Stimulated activated CD4-positive, alpha-beta T cell treated with anti-CD3 and anti-CD28 coated beads, Interleukin-2, amount 100 ng/mL, for 4 hours (primary cell): ENCODE results near the gene PLXNA1.

Source experiments
- DNase-seq: peaks from one replicate; pipeline ENCODE4 v3.0.0-alpha.2; 2020; ENCODE audit warnings: low read depth

The PLXNA1 gene

DNA sequence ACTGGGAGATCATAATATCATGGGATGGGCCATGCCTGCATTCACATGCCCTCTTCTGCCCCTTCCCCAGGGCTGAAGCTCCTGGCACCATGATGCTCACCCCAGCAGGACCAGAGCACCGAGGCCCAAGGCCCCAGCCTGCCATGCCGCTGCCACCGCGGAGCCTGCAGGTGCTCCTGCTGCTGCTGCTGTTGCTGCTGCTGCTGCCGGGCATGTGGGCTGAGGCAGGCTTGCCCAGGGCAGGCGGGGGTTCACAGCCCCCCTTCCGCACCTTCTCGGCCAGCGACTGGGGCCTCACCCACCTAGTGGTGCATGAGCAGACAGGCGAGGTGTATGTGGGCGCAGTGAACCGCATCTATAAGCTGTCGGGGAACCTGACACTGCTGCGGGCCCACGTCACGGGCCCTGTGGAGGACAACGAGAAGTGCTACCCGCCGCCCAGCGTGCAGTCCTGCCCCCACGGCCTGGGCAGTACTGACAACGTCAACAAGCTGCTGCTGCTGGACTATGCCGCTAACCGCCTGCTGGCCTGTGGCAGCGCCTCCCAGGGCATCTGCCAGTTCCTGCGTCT is 5.6 kb downstream of the PLXNA1 start:
- DNase-seq, result no peak

GRCh38 chr3:126989316-126990023 is 6.6 kb downstream of the PLXNA1 start:
- no peak for DNase-seq

- no peak for DNase-seq
These were observed 7.2 kb downstream of the PLXNA1 start for GRCh38 chr3:126990024-126990700.

DNA sequence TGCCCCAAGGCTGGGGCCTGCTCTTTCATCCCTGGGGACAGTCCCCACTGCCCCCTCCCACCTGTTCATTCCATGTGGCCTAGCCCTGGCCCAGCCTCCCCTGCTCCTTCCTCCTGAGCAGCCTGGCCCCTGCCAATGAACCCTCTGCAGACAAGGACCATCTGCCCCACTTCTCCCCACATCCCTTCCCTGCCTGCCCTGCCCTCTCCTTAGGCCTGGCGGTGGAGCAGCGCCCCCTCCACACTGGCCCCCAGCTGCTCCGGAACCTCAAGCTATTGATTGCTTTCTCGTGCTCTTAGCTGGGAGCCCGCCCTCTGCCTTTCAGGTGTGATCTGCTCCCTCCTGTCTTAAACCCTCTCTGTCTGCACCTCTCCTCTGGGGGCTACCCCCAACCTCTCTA is 8.0 kb downstream of the PLXNA1 start:
- no peak for DNase-seq

- DNase-seq, result no peak
These were observed 8.7 kb downstream of the PLXNA1 start for GRCh38 chr3:126991366-126992200.

DNA sequence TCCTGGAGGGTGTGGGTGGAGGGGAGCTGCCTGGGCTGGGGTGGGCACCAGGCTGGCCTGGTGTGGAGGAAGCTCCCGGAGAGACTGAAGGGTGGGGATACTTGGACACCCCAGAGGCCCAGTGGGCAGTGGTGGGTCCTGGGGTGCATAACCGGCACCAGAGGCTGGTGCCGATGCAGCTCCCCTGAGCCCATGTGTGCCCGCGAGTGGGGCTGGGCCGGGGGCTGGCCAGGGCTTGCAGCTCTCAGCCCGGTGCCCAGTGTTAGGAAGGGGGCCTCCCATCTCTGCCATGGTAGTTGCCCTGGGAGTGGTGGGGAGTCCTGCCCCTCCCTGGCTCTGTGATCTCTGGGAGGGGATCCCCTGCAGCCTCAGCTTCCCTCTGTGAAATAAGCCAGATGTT is 9.3 kb downstream of the PLXNA1 start:
- DNase-seq, result no peak

DNA sequence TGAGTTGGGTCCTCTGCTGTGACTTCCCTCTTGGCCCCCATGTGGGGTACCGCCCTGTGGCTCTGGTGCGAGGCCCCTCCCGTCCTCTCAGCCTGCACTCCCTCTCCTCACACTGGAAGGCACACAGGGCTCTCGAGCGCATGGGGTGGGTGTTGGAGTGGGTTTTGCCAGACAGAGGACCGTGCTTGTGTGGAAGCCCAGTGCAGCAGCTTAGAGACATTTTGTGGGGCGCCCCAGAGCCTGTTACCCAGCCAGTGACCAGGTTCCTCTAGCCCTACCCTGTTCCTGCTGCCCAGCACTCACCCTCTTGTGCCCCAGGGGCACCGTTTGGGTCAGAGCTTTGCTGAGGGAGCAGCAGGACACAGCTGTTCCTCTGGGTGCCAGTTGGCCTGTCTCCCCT is 9.9 kb downstream of the PLXNA1 start:
- DNase-seq, result no peak

DNA sequence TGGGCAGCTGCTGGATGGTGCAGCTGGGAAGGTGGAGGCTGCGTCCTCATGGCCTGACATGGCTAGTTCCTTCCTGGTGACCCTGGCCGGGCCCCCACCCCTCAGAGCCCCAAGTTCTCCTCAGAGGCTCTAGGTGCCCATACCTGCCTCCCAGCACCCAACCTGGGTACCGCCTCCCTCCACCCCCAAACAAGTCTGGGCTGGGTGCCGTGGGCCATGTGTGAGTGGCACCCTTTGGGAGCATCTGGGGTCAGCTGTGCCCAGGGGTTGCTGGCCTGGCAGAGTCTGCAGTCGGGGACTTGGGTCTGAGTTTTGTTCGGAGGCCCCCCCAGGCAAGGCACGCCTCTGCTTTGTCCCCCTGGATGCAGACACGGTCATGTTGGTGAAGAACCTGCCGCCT is 10.5 kb downstream of the PLXNA1 start:
- no peak for DNase-seq

- no peak for DNase-seq
These were observed 11.8 kb downstream of the PLXNA1 start for GRCh38 chr3:126994661-126995245.

- DNase-seq, result no peak
These were observed 12.4 kb downstream of the PLXNA1 start for GRCh38 chr3:126995254-126995780.

GRCh38 chr3:126995926-126996512 is 13.1 kb downstream of the PLXNA1 start:
- no peak for DNase-seq

DNA sequence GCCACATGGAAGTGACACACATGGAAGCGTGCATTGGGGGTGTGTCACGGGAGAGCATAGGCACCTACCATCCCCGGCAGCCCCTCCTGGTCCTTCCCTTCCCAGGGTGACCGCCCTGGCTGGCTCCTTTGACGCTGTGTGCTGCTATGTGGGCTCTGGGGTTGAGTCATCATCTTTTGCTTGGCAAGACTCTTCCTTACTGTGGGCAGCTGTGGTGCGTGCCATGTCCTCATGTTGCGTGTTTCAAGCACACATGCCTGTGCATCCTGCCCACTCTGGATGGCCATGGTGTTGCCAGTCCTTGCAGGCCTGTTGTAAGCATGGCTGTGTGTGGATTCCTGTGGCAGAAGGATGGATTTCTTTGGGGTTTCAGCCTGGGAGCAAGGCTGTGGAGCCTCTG is 14.0 kb downstream of the PLXNA1 start:
- no peak for DNase-seq

DNA sequence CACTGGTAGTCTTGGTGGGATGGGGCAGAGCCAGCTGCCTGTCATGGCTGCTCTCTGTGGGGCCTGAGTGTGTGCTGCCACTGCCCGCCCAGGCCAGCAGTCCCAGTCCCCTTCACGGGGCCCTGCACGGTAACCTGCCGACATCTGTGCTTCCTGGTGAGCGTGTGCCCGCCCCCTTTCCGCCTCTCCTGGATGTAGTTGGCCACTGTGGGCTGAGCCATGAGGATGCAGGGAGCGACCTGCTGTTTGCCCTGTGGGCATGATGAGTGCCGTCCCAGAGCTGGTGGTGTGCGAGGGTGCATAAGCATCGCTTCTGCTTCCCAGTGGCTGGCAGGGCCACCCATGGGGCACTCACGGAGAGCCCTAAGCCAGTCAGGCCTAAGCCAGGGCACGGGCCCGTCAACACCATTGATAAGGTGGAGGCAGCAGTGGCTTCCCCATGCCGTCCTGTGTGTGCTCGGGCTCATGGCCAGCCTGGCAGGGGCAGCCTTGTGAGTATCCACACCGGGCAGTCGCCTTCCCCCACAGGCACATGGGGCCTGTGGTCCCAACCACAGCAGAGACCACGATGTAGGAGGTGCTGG is 14.6 kb downstream of the PLXNA1 start:
- DNase-seq, result no peak

DNA sequence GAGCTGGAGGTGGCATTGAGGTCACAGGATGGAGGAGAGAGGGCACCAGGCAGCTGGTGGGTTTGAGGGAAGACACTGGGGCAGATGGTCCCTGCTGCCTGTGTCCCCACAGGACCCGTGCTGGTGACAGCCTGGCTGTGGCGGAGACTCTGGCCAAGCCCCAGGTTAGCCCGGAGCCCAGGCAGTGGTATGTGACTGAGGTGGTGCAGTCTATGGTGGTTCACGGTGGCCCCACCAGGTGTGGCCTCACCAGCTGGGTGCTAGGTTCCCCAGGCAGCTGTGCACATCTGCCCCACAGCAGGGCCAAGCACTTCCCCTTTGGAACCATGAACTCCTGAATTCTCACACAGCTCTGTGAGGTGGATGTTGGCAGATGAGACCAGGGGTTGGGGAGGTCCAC is 15.4 kb downstream of the PLXNA1 start:
- no peak for DNase-seq

- DNase-seq, result no peak
These were observed 15.8 kb downstream of the PLXNA1 start for GRCh38 chr3:126998728-126999127.

GRCh38 chr3:126999383-126999782 is 16.5 kb downstream of the PLXNA1 start:
- DNase-seq, result no peak

- no peak for DNase-seq
These were observed 17.2 kb downstream of the PLXNA1 start for GRCh38 chr3:127000119-127000518.

GRCh38 chr3:127000761-127001160 is 17.8 kb downstream of the PLXNA1 start:
- DNase-seq, result no peak

- no peak for DNase-seq
These were observed 18.7 kb downstream of the PLXNA1 start for GRCh38 chr3:127001486-127002194.
